ENCODE results near the gene GRIPAP1.
A peak's percentile ranks its signal among the peaks of the same experiment; 100 is the strongest.
"Not testable (repeated sequence)": the region's sequence is repeated elsewhere in the genome, so short reads cannot be mapped to it uniquely, and the experiment has no call there.

GRIPAP1 gene

GRCh38 chrX:48992341-48992740 is 9.7 kb downstream of the GRIPAP1 start:
- DNase-seq: no peak

- no peak for DNase-seq
Measured at GRCh38 chrX:48989483-48989882, 12.6 kb downstream of the GRIPAP1 start.

GRCh38 chrX:48983896-48984295 is 18.2 kb downstream of the GRIPAP1 start:
- no peak for DNase-seq

- DNase-seq: no peak
Measured at GRCh38 chrX:48983081-48983480, 19.0 kb downstream of the GRIPAP1 start.

- DNase-seq: no peak
Measured at GRCh38 chrX:48981178-48981577, 20.9 kb downstream of the GRIPAP1 start.

GRCh38 chrX:48980341-48980740 is 21.7 kb downstream of the GRIPAP1 start:
- DNase-seq: not testable (repeated sequence)

GRCh38 chrX:48978226-48978625 is 23.8 kb downstream of the GRIPAP1 start:
- no peak for DNase-seq

- DNase-seq: no peak
Measured at GRCh38 chrX:48976086-48976485, 26.0 kb downstream of the GRIPAP1 start.

- no peak for DNase-seq
Measured at GRCh38 chrX:48975541-48975940, 26.5 kb downstream of the GRIPAP1 start.

GRCh38 chrX:48975041-48975440 is 27.0 kb downstream of the GRIPAP1 start:
- DNase-seq: no peak

GRCh38 chrX:48974574-48974973 is 27.5 kb downstream of the GRIPAP1 start:
- DNase-seq: no peak

GRCh38 chrX:48974033-48974432 is 28.0 kb downstream of the GRIPAP1 start:
- no peak for DNase-seq

- DNase-seq: peak; percentile 54
Measured at GRCh38 chrX:48972220-48973164, 29.6 kb downstream of the GRIPAP1 start.

GRCh38 chrX:48971249-48972219 is 30.5 kb downstream of the GRIPAP1 start, which contains the start of gene KCND1:
KCND1 (minus strand) TSS chrX:48971844; CDS start chrX:48970271, 1,573 bp downstream.
- DNase-seq: peak; percentile 70

GRCh38 chrX:48969471-48969870 is 32.6 kb downstream of the GRIPAP1 start:
- no peak for DNase-seq

- no peak for DNase-seq
Measured at GRCh38 chrX:48968377-48968776, 33.7 kb downstream of the GRIPAP1 start.

- peak; percentile 43 for DNase-seq
Measured at GRCh38 chrX:48966796-48967579, 35.1 kb downstream of the GRIPAP1 start.

GRCh38 chrX:48965959-48966358 is 36.1 kb downstream of the GRIPAP1 start:
- DNase-seq: no peak

GRCh38 chrX:48961585-48962091 is 40.4 kb downstream of the GRIPAP1 start:
- DNase-seq: no peak

- DNase-seq: no peak
Measured at GRCh38 chrX:48960291-48960690, 41.8 kb downstream of the GRIPAP1 start.

GRCh38 chrX:48958635-48959094 is 43.4 kb downstream of the GRIPAP1 start:
- peak; percentile 62 for DNase-seq
